HG03378 (cell line): ENCODE results near the gene PPP1R26.
"Not testable (repeated sequence)": the region's sequence is repeated elsewhere in the genome, so short reads cannot be mapped to it uniquely, and the experiment has no call there.

Source experiments
- ATAC-seq: cut with Tn5 transposase; IDR thresholded peaks from one replicate; pipeline ENCODE4 v1.9.1; 2021; ENCODE audit warnings: mild to moderate bottlenecking, moderate library complexity; ENCODE audit not compliant: unreplicated experiment

Gene PPP1R26

GRCh38 chr9:135534826-135535225, 55.2 kb downstream of the PPP1R26 start:
- not testable (repeated sequence) for ATAC-seq

- not testable (repeated sequence) for ATAC-seq
Measured at GRCh38 chr9:135535631-135536030, 56.0 kb downstream of the PPP1R26 start.

- no peak for ATAC-seq
Measured at GRCh38 chr9:135536216-135536615, 56.6 kb downstream of the PPP1R26 start.
